Activated CD4-positive, alpha-beta T cell treated with anti-CD3 and anti-CD28 coated beads, Interleukin-2, amount 10 ng/mL, durations not matched to agents 7 days and 5 days (primary cell): Measurements from ENCODE around the gene ZNF141. TPM values are rescaled to one million over a fixed set of nuclear protein-coding genes. Genes with fewer than 3 reads are reported as not detected.
"Not testable (repeated sequence)": the region's sequence is repeated elsewhere in the genome, so short reads cannot be mapped to it uniquely, and the experiment has no call there.

Experiments used
- CTCF ChIA-PET: fragments of 350-600 bp; sonication (Branson Sonifier 250); formaldehyde crosslinking; loops from one replicate; lab custom pipeline; 2021; ENCODE audit warnings: antibody characterized with exemption; lab: Charles Lee
- POLR2A ChIA-PET: fragments of 350-600 bp; sonication (Branson Sonifier 250); formaldehyde crosslinking; loops from one replicate; lab custom pipeline; 2021; ENCODE audit warnings: antibody characterized with exemption; lab: Charles Lee
- DNase-seq: peaks from one replicate; pipeline ENCODE4 v3.0.0-alpha.2; 2020
- H3K27ac Mint-ChIP-seq: one replicate; pipeline ENCODE4 v1.8.0; 2021; ENCODE audit warnings: mild to moderate bottlenecking, moderate library complexity, mixed read lengths
- H3K27me3 Mint-ChIP-seq: one replicate; pipeline ENCODE4 v1.8.0; 2021; ENCODE audit warnings: mixed read lengths
- H3K36me3 Mint-ChIP-seq: one replicate; pipeline ENCODE4 v1.8.0; 2021; ENCODE audit warnings: low read depth, mixed read lengths
- H3K4me1 Mint-ChIP-seq: one replicate; pipeline ENCODE4 v1.8.0; 2021; ENCODE audit warnings: mixed read lengths
- H3K4me3 Mint-ChIP-seq: one replicate; pipeline ENCODE4 v1.8.0; 2021; ENCODE audit warnings: mild to moderate bottlenecking, moderate library complexity, mixed read lengths
- H3K9me3 Mint-ChIP-seq: one replicate; pipeline ENCODE4 v1.8.0; 2021; ENCODE audit warnings: mixed read lengths
- total RNA-seq, 2 experiments: library from RNA; stranded (reverse); gene quantifications; one replicate each; pipeline ENCODE4 v1.2.3, GENCODE V29; 2021

ZNF141 gene
- 10 to 100 TPM; 25.9 to 30.8 TPM for total RNA-seq

DNA sequence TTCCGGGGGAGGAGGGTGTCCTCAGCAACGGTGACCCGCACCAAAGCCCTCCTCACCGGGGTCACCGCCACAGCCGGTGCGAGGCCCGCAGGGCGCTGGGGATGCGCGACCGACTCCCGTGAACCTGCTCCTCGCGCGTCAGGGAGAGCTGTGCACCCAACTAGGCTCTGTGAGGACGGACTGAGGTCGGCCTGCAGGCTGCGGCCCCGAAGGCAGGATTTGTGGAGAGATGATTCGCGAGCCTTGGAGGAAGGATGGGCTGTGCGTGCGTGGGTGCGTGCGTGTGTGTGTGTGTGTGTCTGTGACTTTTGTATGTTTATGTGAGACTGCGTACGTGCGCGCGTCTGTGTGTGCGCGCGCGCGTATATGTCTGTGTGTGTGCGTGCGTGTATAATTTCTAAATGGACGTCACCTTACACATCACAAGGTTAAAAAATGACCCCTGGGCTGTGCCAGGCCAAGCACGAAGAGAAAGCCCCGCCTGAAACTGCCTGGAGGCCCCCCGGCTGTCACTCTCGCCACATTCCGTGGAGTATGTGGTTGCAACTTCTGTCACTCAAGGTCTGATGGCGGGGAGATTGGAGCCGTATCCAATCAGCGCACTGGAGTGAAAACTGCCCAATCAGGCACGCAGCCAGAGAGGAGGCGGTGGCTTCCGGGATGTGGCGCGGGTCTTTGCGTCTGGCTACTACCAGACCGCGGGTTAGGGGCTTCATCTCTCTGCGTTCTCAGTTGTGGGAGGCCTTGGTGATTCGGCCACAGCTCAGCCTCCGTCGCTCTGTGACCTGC, at the start of gene ZNF141:
ZNF141 (plus strand) TSS at position 672 of the 789 bp plus-strand sequence. CDS start 170 bp downstream, outside the sequence.
- peak; percentile 95 for DNase-seq
- H3K9me3 Mint-ChIP-seq, result peaks cover 47% of the 10 kb centered on the region
- peak within 1 kb of the TSS; percentile 92 for H3K4me3 Mint-ChIP-seq
- H3K27ac Mint-ChIP-seq, result peak within 1 kb of the TSS; percentile 97
- H3K4me1 Mint-ChIP-seq, result peaks cover 33% of the 10 kb centered on the region
- peaks cover 57% of the 10 kb centered on the region for H3K36me3 Mint-ChIP-seq
- no peaks in the 10 kb centered on the region for H3K27me3 Mint-ChIP-seq
- POLR2A ChIA-PET, result interaction anchor here (0.6 kb wide), 1 partner anchor 13 kb away, joined by 3 read pairs; no protein-coding TSS in a partner anchor
- CTCF ChIA-PET, result interaction anchor here (1.4 kb wide), 1 partner anchor 10 kb away, joined by 4 read pairs; no protein-coding TSS in a partner anchor

DNA sequence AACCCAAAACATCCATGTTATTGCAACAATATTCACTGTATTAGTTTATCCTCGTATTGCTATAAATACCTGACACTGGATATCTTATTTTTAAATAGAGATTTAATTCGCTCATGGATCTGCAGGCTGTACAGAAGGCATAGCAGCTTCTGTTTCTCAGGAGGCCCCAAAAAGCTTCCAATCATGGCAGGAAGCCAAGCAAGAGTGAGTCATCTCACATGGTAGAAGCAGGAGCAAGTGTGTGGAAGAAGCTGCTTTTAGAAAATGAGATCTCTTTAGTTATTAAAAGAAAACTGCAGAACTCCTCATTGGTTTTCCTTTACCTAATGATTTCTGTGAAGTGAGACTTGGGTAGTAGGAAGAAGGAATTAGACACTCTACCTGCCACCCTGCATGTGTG, 48.7 kb upstream of the ZNF141 start:
- ChIA-PET CTCF (no interaction called here), POLR2A (no interaction called here)
- DNase-seq, result no peak
- H3K4me1 Mint-ChIP-seq, result no peaks in the 10 kb centered on the region
- H3K4me3 Mint-ChIP-seq, result no peak overlapping the region
- H3K9me3 Mint-ChIP-seq, result peaks cover 25% of the 10 kb centered on the region
- peaks cover 1% of the 10 kb centered on the region for H3K36me3 Mint-ChIP-seq
- no peak overlapping the region for H3K27ac Mint-ChIP-seq
- no peaks in the 10 kb centered on the region for H3K27me3 Mint-ChIP-seq

DNA sequence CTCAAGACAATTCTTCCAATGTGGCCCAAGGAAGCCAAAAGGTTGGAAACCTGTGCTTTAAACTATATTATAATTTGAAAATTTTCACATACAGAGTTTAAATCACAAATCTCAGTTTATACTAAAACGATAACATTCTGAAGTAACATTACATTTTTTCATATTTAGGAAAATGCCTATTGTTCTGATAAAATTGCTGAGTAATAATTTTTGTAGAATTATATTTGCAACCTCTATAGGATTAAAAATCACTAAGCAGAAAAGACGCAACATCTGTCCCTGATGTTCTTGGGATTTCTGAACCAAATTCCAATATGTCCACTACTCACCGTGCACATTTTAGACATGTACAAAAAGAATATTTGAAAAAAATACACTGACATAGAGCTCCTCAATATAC, 42.9 kb upstream of the ZNF141 start:
- CTCF ChIA-PET, result no interaction called here
- POLR2A ChIA-PET, result no interaction called here
- no peaks in the 10 kb centered on the region for H3K4me1 Mint-ChIP-seq
- no peak overlapping the region for H3K27ac Mint-ChIP-seq
- peaks cover 1% of the 10 kb centered on the region for H3K36me3 Mint-ChIP-seq
- H3K4me3 Mint-ChIP-seq, result no peak overlapping the region
- H3K9me3 Mint-ChIP-seq, result peaks cover 22% of the 10 kb centered on the region
- no peaks in the 10 kb centered on the region for H3K27me3 Mint-ChIP-seq
- no peak for DNase-seq

DNA sequence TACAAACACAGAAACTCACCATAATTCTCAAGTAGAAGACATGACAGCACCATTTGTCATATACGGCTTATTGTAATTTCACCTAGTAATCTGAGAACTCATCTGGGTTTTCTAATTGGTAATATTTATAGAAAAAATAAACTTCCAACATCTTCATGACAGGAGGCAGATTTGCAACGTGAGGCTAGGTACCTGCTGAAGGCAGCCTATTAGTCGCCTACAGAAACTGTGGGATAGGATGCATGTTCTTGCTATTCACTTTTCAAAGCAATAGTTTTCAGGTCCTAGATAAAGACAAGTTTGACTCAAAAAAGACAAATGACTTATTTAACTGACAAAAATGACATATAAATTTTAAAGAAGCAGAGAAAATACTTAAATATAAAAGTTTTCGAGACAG, 35.2 kb upstream of the ZNF141 start:
- no peak overlapping the region for H3K27ac Mint-ChIP-seq
- H3K4me1 Mint-ChIP-seq, result peaks cover 11% of the 10 kb centered on the region
- peaks cover 7% of the 10 kb centered on the region for H3K27me3 Mint-ChIP-seq
- POLR2A ChIA-PET, result no interaction called here
- H3K9me3 Mint-ChIP-seq, result peaks cover 34% of the 10 kb centered on the region
- H3K4me3 Mint-ChIP-seq, result no peak overlapping the region
- peaks cover 8% of the 10 kb centered on the region for H3K36me3 Mint-ChIP-seq
- DNase-seq, result no peak
- CTCF ChIA-PET, result no interaction called here

DNA sequence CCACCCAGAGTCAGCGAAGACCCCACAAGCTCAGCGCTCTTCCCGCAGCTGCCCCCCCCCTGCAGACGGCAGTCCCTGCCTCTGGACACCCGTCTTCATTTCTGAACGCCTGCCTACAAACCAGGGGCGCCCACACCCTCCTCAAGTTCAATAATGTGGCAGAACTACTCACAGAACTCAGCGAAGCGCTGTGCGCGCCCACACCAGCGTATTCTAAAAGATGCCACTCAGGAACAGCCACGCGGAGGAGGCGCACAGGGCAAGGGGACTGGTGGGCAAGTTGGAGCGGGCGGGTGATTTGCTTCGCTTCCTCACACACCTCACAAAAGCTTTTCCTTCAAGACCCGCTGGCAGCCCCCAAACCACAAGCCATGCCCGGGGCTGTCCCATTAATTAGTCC, 33.1 kb upstream of the ZNF141 start:
- H3K4me1 Mint-ChIP-seq, result peaks cover 11% of the 10 kb centered on the region
- CTCF ChIA-PET, POLR2A ChIA-PET, H3K27ac Mint-ChIP-seq, H3K4me3 Mint-ChIP-seq, H3K36me3 Mint-ChIP-seq, H3K27me3 Mint-ChIP-seq, DNase-seq: not testable (repeated sequence)
- H3K9me3 Mint-ChIP-seq, result peaks cover 33% of the 10 kb centered on the region

DNA sequence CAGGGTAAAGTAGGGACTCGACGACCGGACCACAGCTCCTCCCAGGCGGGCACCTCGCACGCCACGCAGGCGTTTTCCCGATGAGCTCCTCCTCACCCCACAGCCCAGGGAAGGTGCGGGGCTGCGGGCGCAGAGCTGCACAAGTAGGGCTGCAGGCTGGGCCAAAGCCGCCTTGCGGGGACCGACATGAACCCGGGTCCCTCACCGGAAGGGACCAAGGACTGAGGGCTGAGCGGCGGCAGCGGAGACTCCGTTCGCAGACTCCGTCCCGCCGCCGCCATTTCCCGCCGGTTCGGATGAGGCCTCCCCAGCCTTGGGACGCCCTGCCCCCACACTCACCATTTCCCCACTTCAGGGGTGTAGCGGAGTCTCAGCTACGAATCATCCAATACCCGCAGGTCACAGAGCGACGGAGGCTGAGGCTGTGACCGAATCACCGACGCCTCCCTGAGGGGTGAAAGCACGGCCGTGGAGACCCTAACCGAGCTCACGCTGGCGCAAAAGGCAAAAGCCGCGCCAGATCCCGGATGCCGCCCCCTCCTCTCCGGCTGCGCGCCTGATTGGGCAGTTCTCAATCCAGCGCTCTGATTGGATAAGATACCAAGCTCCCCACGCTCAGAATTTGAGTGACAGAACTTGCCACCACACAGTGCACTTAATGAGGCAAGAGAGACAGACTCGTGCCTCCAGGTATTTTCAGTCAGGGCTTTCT, 32.5 kb upstream of the ZNF141 start, which contains the start of gene ZNF732:
ZNF732 (minus strand) TSS at position 506 of the 712 bp plus-strand sequence; CDS start at position 342, 164 bp downstream.
- no peak for DNase-seq
- peaks cover 8% of the 10 kb centered on the region for H3K36me3 Mint-ChIP-seq
- H3K4me3 Mint-ChIP-seq, result no peak within 1 kb of the TSS
- peaks cover 33% of the 10 kb centered on the region for H3K9me3 Mint-ChIP-seq
- H3K27ac Mint-ChIP-seq, result peak within 1 kb of the TSS; percentile 10
- ChIA-PET CTCF (no interaction called here), POLR2A (no interaction called here)
- H3K4me1 Mint-ChIP-seq, result peaks cover 11% of the 10 kb centered on the region
- peaks cover 7% of the 10 kb centered on the region for H3K27me3 Mint-ChIP-seq

DNA sequence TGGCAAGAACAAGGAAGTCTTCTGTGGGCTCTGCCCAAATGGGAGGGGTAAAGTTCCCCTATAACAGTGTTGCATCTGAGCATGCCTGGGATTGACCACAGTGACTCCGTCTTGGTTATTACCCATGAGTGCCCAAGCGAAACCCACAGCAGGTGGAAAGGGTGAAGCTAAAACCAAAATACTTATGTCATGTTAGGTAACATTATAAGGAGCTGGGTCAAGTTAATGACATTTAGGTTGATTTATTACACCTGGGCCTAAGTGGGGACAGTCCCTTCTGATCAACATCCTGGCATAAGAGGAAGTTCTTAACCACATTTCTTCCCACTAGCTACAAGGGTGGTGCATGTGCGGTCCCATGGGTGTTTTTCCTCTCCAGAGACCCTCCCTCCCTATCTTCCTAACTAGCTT, 31.1 kb upstream of the ZNF141 start:
- peaks cover 11% of the 10 kb centered on the region for H3K4me1 Mint-ChIP-seq
- DNase-seq, result no peak
- H3K4me3 Mint-ChIP-seq, result no peak overlapping the region
- peaks cover 37% of the 10 kb centered on the region for H3K9me3 Mint-ChIP-seq
- H3K36me3 Mint-ChIP-seq, result peaks cover 8% of the 10 kb centered on the region
- CTCF ChIA-PET, result interaction anchor here (1.0 kb wide), 1 partner anchor 12 kb away, joined by 3 read pairs; no protein-coding TSS in a partner anchor
- POLR2A ChIA-PET, result no interaction called here
- peaks cover 7% of the 10 kb centered on the region for H3K27me3 Mint-ChIP-seq
- H3K27ac Mint-ChIP-seq, result no peak overlapping the region

DNA sequence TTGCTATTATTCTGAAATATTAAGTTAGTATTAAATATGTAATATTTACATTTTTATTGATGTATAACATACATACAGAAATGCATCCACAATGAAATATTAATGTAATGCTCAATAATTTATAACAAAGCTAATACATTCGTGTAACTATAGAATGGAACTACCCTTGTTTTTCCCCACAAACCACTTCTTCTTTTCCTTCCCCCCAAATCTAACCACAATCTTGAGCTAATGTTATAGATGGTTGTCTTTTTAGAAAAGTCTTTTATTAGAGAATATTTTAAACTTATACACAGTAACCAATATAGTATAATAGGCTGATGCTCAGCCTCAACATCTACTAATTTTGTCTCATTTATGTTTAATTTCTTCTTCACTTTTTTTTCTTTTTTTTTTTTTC, 27.8 kb upstream of the ZNF141 start:
- Mint-ChIP-seq H3K27ac (no peak overlapping the region), H3K36me3 (peaks cover 1% of the 10 kb centered on the region), H3K4me1 (peaks cover 11% of the 10 kb centered on the region), H3K27me3 (no peaks in the 10 kb centered on the region), H3K4me3 (no peak overlapping the region), H3K9me3 (peaks cover 34% of the 10 kb centered on the region)
- ChIA-PET POLR2A (no interaction called here), CTCF (no interaction called here)
- DNase-seq, result no peak

DNA sequence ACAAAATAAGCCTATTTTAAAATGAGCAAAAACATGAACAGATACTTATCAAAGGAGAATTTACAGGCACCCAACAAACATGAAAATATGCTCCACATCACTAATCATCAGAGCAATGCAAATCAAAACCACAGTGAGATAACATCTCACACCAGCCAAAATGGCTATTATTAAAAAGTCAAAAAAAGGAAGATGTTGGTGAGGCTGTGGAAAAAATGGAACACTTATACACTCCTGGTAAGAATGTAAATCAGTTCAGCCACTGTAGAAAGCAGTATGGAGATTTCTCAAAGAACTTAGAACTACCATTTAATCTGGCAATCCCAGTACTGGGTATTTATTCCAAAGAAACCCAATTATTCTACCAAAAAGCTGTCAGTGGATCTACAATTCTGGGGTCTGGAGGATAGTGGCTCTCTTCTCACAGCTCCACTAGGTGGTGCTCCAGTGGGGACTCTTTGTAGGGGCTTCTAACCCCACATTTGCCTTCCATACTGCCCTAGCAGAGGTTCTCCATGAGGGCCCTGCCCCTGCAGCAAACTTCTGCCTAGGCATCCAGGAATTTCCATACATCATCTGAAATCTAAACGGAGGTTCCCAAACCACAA, 23.2 kb upstream of the ZNF141 start:
- H3K4me1 Mint-ChIP-seq, result no peaks in the 10 kb centered on the region
- no peak overlapping the region for H3K4me3 Mint-ChIP-seq
- peaks cover 44% of the 10 kb centered on the region for H3K9me3 Mint-ChIP-seq
- no peak overlapping the region for H3K27ac Mint-ChIP-seq
- H3K36me3 Mint-ChIP-seq, result no peaks in the 10 kb centered on the region
- no peaks in the 10 kb centered on the region for H3K27me3 Mint-ChIP-seq
- CTCF ChIA-PET, result no interaction called here
- POLR2A ChIA-PET, result no interaction called here
- DNase-seq, result no peak

DNA sequence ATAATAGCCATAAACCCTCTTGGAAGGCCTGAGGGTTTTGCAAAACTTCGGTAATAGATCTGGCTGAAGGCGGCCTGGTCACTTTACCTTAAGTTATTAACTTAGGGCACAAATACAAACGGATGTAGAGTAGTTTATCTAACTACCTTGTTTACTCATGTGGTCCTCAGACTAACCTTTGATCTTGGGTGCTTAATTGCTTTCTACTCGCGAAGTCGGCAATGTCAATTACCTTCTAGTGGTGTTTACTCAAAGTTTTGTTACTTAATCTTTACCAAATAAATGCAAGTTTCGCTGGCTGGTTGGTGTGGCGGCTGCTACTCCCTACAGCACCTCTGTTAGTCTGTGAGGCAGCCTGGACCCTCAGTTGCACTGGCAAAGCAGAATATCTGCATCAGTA, 8.9 kb upstream of the ZNF141 start:
- POLR2A ChIA-PET, result no interaction called here
- Mint-ChIP-seq H3K9me3 (peaks cover 23% of the 10 kb centered on the region), H3K27me3 (no peaks in the 10 kb centered on the region), H3K27ac (no peak overlapping the region), H3K36me3 (peaks cover 3% of the 10 kb centered on the region), H3K4me3 (no peak overlapping the region), H3K4me1 (no peaks in the 10 kb centered on the region)
- CTCF ChIA-PET, result interaction anchor here (0.8 kb wide), 1 partner anchor 31 kb away, joined by 5 read pairs; no protein-coding TSS in a partner anchor
- DNase-seq, result no peak

DNA sequence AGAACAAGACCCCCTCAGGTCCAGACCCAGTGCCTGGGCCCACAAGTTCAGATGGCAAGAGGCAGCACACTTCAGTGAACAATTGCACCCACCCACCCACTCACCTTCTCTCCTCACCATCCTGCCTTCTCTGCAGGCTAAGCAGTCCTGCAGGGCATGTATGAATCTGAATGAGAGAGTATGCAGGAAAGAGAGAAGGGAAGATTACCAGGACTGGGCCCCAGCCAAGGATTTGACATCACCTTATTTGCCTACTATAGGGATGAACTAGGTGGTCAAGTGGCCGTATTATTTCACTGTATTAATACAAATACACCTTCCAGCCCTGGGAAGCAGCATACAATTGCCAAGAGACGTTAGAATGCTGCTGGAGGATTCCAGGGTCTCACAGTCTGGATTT, 2.1 kb upstream of the ZNF141 start:
- POLR2A ChIA-PET, result no interaction called here
- DNase-seq, result no peak
- peaks cover 37% of the 10 kb centered on the region for H3K9me3 Mint-ChIP-seq
- peak overlapping the region; percentile 67 for H3K4me3 Mint-ChIP-seq
- H3K27ac Mint-ChIP-seq, result peak overlapping the region; percentile 2
- CTCF ChIA-PET, result no interaction called here
- no peaks in the 10 kb centered on the region for H3K27me3 Mint-ChIP-seq
- H3K36me3 Mint-ChIP-seq, result peaks cover 39% of the 10 kb centered on the region
- H3K4me1 Mint-ChIP-seq, result peaks cover 30% of the 10 kb centered on the region

DNA sequence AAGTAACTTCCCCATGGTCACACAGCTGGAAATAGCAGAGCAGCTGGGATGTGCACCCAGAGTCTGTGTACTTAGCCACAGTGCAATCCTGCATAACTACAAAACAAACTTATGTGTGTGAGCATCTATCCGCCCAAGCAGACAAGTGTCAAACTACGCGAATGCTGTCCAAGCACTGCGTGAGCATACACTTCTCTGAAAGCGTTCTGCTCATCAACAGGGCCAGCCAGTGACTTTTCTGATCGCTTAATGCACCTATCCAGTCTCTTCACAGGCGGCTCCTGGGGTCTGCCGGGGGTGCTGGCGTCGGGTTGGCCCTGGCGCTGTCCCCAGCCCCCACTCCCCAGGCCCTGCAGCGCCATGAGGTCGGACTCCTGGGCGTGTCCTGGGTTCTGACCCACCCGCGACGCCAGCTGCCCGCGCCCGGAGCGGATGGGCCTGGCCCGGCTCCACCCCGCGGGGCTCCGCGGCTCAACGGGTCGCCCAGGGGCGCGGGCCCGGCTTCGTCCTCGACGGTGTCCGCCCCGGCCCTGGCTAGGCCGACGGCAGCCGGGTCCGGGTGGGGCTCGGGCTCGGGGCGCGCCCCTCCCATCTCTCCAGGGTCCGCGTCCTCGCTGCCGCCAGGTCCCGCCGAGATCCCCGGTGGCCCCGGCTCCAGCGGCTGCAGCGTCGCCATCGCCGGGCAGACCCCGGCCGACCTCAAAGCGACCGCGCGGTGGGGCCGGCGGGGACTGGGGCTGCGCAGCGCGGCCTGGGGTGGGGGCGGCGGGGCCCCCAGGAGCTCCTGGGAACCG, 1.3 kb upstream of the ZNF141 start:
- Mint-ChIP-seq H3K27me3 (no peaks in the 10 kb centered on the region), H3K36me3 (peaks cover 47% of the 10 kb centered on the region), H3K4me1 (peaks cover 33% of the 10 kb centered on the region), H3K4me3 (peak overlapping the region; percentile 67), H3K27ac (peak overlapping the region; percentile 2), H3K9me3 (peaks cover 40% of the 10 kb centered on the region)
- ChIA-PET CTCF (no interaction called here), POLR2A (no interaction called here)
- DNase-seq, result no peak
